HG02973 (cell line): Measurements from ENCODE around the gene PCDH9.

Experiments used
- ATAC-seq: cut with Tn5 transposase; IDR thresholded peaks from one replicate; pipeline ENCODE4 v1.9.1; 2021; ENCODE audit warnings: moderate library complexity; ENCODE audit not compliant: unreplicated experiment

The PCDH9 gene

DNA sequence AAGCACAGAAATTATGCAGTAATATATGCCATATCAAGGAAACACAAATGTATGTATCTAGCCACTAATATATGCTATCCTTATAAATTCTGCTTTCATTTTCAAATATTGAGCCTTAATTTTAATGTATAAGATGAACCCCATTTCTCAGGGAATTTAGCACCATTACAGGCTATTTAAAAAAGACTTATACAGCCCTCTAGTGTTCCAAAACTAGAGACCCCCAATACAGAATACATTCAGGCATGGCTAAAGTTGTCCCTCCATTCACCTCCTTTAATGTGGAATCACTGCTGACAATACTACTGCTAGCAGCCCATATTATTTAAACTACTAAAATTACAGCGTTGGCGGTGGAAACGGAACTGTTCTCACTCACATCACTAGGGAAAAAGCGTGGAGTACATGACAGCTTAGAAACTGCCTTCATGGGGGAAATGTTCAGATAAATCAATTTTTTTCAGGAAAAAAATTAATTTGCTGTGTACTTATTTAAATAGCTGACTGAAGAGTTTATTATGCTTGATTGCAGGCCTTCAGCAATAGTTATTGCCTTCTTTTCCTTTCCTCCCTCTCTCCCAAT is 541.0 kb downstream of the PCDH9 start:
- no peak for ATAC-seq

DNA sequence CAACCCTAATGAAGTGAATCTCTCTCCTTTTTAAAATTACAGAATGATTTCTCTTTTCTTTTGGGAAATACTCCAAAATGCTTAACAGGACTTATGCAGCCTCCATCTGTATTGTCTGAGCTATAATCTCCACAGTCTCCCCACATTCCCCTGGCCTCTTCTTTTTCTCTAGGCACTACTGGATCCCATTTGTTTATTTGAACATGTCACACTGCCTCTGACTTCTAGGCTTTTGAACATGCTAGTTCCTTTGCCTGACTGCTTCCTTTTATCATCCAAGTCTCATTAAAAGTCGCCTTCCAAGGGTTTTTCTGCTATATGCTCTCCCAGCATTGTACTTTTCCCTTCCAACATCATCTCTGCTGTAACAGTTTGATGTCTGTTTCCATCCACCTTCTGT is 548.7 kb downstream of the PCDH9 start:
- ATAC-seq: no peak

DNA sequence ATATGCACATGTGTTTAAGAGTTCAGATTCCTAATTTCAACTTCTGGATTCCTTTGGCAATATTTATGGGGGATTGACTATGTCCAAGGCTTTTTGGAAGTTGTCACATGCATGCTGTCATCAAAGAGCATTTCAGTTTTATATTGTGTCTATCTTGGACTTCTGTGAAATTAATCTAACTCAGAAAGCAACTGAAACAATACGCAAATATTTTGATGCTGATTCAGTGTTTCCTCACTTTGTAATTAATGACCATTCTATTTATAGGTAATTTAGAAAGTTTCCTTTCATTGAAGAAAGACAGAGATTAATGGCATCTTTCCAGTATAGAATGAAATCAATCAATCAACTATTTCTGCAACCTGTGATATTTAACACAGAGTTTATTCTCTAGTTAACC is 550.1 kb downstream of the PCDH9 start:
- ATAC-seq: no peak

DNA sequence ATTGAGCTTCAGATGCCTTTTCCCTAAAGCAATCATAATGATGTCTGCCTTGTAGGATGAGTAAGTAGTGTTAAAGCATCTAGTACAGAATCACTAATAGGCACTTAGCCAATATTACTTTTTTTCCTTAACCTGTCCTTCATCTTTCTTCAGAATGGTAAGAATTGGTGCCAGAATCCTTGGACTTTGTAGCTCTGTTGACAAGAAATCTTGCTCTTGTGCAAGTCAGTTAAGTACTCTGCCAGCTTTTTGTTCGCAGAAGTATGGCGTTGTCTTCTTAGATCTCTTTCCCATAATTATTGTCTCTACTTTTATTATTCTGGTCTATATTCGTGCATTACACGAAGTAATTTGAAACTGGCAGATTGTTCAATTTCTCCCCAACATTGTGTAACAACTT is 554.5 kb downstream of the PCDH9 start:
- ATAC-seq: no peak

DNA sequence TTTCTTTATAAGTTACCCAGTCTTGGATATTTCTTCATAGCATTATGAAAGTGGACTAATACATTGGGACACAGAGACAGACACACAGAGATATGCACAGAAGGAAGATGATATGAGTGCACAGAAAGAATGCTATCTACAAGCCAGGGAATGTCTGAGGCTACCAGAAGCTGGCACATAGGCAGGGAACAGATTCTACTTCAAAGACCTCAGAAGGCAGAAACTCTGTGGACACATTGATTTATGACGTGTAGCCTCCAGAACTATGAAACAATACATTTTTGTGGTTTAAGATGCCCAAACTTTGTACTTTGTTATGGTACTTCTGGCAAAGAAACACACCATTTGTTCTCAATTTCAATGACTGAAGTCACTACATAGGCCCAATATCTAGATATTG is 556.7 kb downstream of the PCDH9 start:
- ATAC-seq: no peak

DNA sequence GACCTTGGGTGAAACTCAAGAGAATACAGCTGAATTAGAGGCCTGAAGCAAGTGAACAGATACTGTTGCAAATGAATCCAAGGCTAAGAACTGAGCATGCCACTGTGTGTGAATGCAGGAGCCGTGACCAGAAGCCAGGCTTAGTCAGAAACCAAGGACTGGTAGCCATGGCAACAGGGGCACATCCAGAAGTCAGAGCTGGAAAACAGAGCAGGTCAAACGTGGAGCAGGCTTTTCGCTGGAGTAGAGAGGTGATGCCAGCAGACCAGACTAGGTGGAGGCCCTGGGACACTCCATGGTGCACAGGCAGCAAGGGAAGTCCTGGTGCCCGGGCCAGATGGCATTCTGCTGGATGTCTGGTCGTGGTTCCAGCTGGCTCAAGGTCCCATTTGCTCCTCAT is 564.1 kb downstream of the PCDH9 start:
- no peak for ATAC-seq

DNA sequence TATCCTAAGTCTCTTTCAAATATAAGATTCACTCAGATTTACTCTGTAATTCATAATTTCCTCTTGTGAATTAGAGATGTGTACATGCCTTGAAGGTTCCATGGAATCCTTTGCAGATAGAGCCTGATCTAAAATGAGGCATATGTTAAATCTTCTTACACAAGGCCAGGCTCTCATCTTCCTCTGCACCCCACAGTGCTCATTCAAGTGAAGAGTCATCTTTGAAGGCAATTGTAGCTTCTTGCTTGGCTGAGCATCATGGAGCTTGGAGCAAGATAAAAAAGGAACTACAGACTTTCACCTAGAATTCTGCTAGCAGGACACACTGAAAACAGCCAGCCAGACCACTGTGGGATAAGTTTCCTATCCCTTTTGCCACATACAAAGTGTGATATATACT is 566.4 kb downstream of the PCDH9 start:
- ATAC-seq: no peak

DNA sequence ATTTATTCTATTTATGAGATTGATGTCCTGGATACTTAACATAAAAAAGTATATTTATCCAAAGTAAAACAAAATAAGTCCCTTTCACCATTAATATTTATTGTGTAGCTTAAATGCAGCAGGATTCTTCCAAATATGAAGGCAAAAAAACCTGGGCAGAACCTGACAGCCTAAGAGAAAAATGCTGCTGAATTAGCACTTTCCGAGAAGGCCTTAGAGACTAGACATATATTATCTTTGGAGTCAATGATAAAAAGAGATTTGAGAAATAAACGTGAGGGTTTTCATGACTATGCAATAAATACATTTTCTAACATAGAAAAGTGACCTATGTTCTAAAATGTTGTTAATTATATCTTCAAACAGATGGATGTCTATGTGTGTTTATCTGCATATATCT is 566.9 kb downstream of the PCDH9 start:
- ATAC-seq: no peak

DNA sequence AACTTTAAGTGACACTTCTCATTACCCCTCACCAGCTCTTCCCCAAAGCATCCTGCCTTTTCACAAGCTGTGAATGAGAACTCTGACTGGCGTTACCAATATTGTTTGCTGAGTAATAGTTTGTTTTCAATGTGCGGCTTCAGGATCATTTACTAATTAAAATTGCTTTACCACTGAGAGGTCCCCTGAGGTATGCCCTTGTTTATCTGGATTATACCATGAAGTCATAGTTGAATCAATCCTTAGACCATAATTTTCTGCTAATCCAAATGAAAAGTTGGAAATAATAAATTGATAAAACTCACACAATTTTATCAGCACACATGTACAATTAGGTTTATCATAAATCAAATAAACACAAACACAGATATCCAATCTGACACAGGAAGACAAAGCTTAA is 568.8 kb downstream of the PCDH9 start:
- ATAC-seq: no peak

DNA sequence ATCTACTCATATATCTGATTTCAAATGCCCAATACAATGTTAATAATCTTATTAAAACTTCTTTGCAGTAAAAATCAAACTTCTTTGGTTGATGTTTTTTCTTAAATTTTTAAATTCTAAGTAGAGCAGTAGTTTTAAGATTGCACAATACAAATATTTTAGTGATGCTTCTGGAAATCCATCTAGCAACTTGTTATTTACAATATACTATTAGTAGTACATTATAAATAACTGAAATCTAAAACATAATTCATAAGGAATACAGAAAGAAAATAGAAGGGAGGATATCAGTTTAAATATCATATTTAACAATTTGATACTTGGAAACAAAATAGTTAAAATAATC is 569.7 kb downstream of the PCDH9 start:
- ATAC-seq: no peak

DNA sequence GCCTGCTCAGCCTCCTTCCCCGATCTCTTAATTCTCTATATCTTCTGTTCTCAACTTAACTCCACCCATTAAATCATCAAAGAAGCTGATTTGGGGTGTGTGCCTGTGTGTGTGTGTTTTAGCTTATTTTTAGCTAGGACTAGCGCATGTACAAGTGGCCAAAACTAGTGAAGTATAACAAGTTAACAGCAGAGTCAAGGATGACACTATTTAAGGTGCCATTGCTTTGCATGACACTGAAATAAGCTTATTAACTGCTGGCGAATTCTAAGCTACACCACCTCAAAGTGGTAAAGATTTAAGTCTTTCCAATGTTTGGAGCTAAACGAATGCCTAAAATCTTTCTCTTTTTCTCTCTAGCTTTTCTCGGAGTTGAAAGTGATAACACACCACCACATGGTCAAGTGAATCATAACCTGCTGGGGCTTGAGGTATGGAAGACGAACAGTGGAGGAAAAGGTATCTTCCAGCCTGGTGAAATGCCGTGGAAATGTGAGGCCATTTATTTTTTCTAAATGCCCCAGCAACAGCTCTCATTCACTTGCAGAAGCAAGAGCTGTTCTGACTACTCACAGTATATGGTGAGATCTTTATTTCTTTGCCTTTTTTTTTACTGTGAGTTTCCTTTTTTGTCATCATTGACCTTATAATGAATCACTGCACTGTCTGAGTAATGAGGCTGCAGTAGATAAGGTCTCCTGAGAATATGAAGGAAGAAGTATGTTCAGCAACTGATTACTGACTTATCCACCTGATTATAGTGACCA is 570.3 kb downstream of the PCDH9 start:
- ATAC-seq: no peak

DNA sequence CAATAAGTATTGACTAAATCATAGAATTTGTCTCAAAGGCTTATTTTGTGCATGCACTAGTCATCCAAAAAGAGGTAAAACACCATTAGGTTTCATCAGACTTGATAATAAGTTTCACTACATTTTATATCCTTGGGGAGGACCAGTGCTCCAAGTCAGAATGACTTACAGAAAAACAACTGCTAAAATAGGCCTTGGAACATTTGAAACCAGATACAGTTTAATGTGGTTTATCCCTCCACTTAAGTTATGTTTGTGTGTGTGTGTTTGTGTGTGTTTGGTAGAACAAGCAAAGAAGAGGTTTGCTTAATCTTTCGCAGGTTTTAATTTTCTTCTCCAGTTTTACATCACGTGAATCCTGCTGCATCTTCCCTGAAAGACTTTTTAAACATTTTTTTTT is 570.9 kb downstream of the PCDH9 start:
- ATAC-seq: no peak

DNA sequence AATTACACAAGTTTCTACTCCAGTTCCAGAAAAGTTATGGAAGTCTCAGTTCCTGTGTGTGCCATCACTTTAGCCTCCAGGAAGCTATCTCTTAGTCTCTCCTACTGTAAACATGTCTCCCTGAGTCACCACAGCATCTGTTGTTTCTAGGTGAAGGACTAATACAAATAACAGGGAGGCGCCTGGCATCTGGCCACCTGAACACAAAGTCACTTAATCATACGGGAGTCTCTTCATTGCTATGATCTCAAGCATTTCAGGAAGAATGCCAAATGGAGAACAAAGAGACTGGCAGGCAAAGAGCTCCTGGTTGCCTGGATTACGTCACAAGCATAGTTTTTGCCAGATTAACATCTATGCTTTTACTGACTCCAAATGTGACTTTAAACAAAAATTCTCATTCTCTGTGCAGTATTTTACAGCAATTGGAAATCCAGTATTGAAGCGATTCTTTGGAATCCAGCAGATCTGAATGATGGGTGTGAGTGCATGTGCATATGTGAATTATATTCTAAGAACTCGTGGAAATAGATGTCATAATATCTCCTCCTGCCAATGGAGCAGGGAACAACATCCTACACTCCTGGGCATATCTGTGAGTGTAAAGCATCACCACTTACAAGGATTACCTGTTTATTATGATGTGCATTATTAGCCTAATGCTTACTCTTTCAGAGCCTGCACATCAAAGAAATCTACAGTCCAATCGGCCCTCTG is 572.8 kb downstream of the PCDH9 start:
- ATAC-seq: no peak

DNA sequence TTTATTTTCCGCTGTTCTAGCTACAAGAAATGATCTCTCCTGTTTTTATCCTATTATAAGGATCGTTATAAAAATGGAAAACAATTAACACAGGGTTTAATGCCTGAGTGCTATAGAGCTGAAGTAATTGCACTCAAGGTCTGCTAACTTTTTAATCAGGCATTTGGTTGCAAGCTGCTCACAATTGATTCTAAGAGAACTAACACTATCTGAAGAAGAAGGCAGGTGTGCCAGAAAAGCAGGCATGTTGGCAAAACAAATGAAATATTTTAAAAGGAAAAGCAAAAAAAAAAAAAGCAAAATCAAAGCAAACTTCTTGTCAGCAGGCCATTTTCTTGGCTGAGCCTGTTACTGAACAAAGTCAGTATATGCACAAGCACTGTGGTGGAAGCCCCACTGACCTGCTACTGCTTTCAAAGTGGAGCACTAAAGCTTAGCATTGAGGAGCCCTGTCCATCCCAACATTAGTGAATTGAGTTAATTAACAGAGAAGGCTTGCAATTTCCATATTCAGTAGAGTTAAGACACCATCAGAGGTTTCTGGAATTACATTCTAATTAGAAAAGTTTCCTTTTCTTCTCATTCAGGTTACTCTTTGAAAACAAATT is 574.2 kb downstream of the PCDH9 start:
- no peak for ATAC-seq

DNA sequence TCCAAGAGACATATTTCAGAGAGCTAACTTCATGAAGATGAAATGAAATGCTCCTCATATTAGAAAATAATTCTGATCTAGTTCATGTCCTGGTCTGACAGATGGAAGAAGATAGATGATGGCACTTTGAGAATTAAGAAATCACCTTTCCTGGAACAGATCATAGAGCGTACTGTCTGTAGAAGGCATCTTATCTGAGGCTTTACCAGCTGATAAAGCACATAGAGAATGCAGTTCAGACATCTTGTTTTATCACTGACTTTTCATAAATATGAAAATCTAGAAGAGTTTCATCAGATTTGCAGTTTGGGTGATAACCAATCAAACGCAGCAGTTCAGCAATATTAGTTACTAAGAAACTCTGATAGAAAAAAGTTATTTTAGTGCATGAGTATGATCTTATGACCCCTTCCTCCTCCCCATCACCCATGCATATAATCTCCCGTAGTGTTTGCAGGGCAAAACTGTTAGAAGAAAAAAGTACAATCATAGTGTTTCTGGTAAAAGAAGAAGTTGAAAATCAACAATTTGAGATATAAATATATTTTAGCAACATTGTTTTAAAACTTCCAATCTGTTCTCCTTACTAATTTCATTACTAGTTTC is 585.2 kb downstream of the PCDH9 start:
- ATAC-seq: no peak

DNA sequence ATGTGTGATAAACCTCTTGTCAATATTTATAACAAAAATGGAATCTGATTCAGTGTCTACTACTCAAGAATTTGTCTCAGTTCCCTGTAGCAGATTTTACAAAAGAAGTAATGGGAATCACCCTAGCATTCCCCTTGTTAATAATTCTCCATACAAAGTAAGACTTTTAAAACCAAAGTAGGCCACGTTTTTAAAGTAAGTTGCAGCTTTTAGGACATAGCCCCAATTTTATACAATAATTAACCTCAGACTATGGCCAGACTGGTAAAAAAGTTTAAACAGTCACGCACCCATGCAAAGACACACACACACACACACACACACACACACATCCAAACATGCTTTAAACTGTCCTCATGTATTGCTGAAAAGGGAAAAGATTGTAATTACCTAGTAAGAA is 589.9 kb downstream of the PCDH9 start:
- ATAC-seq: no peak

DNA sequence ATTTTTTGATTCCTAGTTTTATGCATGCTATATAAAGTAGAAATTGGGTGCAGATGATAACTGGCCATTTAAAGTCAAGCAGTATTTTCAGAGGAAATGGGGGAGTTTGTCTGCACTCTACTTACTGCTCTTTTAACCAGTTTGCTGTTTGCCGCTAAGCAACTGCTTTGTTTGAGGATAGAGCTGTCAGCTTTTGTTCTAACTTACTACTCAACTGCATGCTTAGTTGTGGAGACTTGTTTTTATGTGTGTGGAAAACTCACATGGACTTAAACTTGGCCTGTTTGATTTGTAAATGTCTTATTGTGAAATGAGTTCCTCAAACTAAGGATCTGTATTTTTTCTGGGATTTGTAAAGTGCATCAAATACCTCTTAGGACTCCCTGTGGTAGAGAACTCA is 591.1 kb downstream of the PCDH9 start:
- no peak for ATAC-seq

DNA sequence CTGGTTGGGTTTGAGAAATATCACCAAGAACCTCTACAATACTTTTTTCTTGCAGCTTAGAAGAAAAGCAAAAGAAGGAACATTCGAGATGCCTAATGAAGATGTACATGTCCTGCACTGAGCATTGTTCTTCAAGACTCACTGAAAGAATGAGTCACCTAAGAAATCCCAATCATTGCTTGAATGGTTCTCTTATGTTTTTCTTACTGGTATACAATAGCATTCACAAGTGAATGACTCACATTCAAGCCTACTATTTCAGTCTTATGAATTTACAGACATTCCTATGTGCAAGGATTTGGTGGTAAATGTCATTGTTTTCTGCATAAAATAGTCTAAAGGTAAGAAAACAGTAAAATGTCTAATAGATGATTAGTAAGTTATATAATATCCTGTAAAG is 594.6 kb downstream of the PCDH9 start:
- ATAC-seq: no peak

DNA sequence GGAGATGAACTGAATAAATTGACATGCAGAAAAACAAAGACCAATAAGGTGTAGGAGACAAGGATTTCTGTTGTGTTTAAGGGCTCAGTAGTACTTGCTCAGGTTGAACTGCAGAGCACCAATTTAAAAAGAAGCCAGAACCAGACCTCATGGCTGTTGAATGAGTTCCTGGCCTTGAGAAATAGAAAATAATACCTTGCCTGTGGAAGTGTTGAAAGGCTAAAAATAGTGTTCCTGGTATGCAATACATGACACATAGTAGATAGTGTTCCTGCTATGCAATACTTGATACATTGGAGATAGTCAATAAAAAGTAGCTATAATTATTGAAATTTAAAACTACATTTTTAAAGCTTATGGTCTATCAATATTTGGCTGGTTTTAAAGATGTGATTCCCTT is 595.8 kb downstream of the PCDH9 start:
- no peak for ATAC-seq

DNA sequence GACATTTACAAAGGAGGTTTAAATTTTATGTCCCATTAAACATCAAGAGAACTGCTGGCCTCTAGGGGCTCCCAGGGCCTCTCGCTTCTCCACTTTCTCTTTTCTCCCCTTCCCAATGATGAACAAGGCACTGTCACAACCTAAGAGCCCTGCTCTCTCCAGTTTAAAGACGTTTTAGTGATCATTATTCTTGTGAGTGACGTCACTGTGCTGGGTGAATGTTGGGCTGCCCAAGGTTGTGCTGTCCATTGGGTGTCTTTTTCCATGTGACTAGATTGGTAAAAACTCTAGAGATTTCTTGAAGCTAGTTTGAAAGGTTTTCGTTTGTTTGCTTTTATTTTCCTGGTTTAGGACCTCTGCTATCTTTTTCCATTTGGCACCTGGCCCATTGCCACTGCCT is 602.6 kb downstream of the PCDH9 start:
- no peak for ATAC-seq

DNA sequence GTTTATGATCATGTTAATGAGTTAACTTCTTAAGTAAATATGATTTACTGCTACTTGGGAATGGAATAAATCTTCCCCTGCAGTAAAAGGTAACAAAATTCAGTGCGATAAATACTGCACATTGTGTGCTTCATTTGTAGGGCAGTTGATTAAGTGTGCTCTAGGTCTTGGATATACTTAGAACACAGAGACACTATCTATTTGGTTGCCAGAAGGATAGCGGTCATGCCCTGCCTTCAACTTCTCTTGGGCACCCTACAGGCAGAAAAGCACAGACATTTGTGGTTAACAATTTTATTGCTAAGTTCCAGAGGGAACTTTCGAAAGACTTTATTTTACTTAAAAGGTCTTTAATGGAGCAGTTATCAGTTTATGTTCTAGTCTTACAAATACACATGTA is 605.8 kb downstream of the PCDH9 start:
- ATAC-seq: no peak
